Measurements from ENCODE around the gene MAP3K12. TPM values are rescaled to one million over a fixed set of nuclear protein-coding genes. Genes with fewer than 3 reads are reported as not detected.
A peak's percentile ranks its signal among the peaks of the same experiment; 100 is the strongest.

MAP3K12 gene
- total RNA-seq, 1 donor from 2014 or later, result 22.3 TPM

- ATAC-seq, result no peak
- intact Hi-C loops (cut with DNase I), result no loop called here
- TF ChIP-seq CTCF (IDR thresholded peaks at IDR 0.05), result no peak
- no peaks in the 10 kb centered on the region for H3K27me3 ChIP-seq
- no peaks in the 10 kb centered on the region for H3K36me3 ChIP-seq
- H3K4me1 ChIP-seq, result peaks cover 54% of the 10 kb centered on the region
- H3K9me3 ChIP-seq, result no peaks in the 10 kb centered on the region
- peak overlapping the region; percentile 23 for H3K4me3 ChIP-seq
- DNase-seq, result no peak
- H3K27ac ChIP-seq, result no peak overlapping the region
Measured at GRCh38 chr12:53498235-53498630, 1.0 kb downstream of the MAP3K12 start.

- Histone ChIP-seq H3K4me1 (peaks cover 50% of the 10 kb centered on the region), H3K27ac (peak overlapping the region; percentile 8), H3K36me3 (no peaks in the 10 kb centered on the region), H3K4me3 (no peak overlapping the region), H3K27me3 (no peaks in the 10 kb centered on the region), H3K9me3 (no peaks in the 10 kb centered on the region)
- no peak for TF ChIP-seq CTCF (IDR thresholded peaks at IDR 0.05)
- intact Hi-C loops (cut with DNase I), result no loop called here
- no peak for ATAC-seq
- peak; percentile 59 for DNase-seq
Measured at GRCh38 chr12:53497461-53497860, 1.8 kb downstream of the MAP3K12 start.

- Histone ChIP-seq H3K4me3 (peak overlapping the region; percentile 7), H3K27ac (peak overlapping the region; percentile 8), H3K4me1 (peaks cover 51% of the 10 kb centered on the region), H3K9me3 (no peaks in the 10 kb centered on the region), H3K36me3 (no peaks in the 10 kb centered on the region), H3K27me3 (no peaks in the 10 kb centered on the region)
- ATAC-seq (no peak), DNase-seq (no peak)
- intact Hi-C loops (cut with DNase I), result no loop called here
- TF ChIP-seq CTCF (IDR thresholded peaks at IDR 0.05), result no peak
Measured at GRCh38 chr12:53496752-53497032, 2.6 kb downstream of the MAP3K12 start.

- no peaks in the 10 kb centered on the region for H3K27me3 ChIP-seq
- no peaks in the 10 kb centered on the region for H3K36me3 ChIP-seq
- peak overlapping the region; percentile 7 for H3K4me3 ChIP-seq
- no peak for ATAC-seq
- DNase-seq, result peak; percentile 64
- intact Hi-C loops (cut with DNase I), result no loop called here
- peaks cover 49% of the 10 kb centered on the region for H3K4me1 ChIP-seq
- no peaks in the 10 kb centered on the region for H3K9me3 ChIP-seq
- peak overlapping the region; percentile 8 for H3K27ac ChIP-seq
- no peak for TF ChIP-seq CTCF (IDR thresholded peaks at IDR 0.05)
Measured at GRCh38 chr12:53495903-53496751, 3.1 kb downstream of the MAP3K12 start.

- Histone ChIP-seq H3K4me3 (peak overlapping the region; percentile 62), H3K4me1 (peaks cover 49% of the 10 kb centered on the region), H3K27me3 (no peaks in the 10 kb centered on the region), H3K9me3 (no peaks in the 10 kb centered on the region), H3K36me3 (no peaks in the 10 kb centered on the region), H3K27ac (peak overlapping the region; percentile 81)
- intact Hi-C loops (cut with DNase I), result no loop called here
- TF ChIP-seq CTCF (IDR thresholded peaks at IDR 0.05), result no peak
- ATAC-seq (no peak), DNase-seq (peak; percentile 38)
Measured at GRCh38 chr12:53493610-53494391, 5.5 kb downstream of the MAP3K12 start.

All from upper lobe of right lung (tissue), 1 donor.